GM19351 (cell line): ENCODE measurements around the gene JAM3.
"Not testable (repeated sequence)": the region's sequence is repeated elsewhere in the genome, so short reads cannot be mapped to it uniquely, and the experiment has no call there.

Experiments used
- ATAC-seq: cut with Tn5 transposase; IDR thresholded peaks from one replicate; pipeline ENCODE4 v1.9.1; 2021; ENCODE audit warnings: mild to moderate bottlenecking, moderate library complexity; ENCODE audit not compliant: unreplicated experiment

The JAM3 gene

GRCh38 chr11:134060316-134060715 lies 8.6 kb upstream of the JAM3 start:
- ATAC-seq = no peak

- no peak for ATAC-seq
Observed at GRCh38 chr11:134062265-134063123, 6.4 kb upstream of the JAM3 start.

- ATAC-seq = no peak
Observed at GRCh38 chr11:134063124-134063495, 5.8 kb upstream of the JAM3 start.

- no peak for ATAC-seq
Observed at GRCh38 chr11:134063991-134064747, 4.7 kb upstream of the JAM3 start.

GRCh38 chr11:134065381-134065780 lies 3.5 kb upstream of the JAM3 start:
- no peak for ATAC-seq

GRCh38 chr11:134066943-134067885 lies 1.7 kb upstream of the JAM3 start:
- ATAC-seq = no peak

GRCh38 chr11:134069426-134070341 lies 812 bp downstream of the JAM3 start:
- ATAC-seq = no peak

- no peak for ATAC-seq
Observed at GRCh38 chr11:134070342-134070845, 1.5 kb downstream of the JAM3 start.

GRCh38 chr11:134071306-134071705 lies 2.4 kb downstream of the JAM3 start:
- no peak for ATAC-seq

- ATAC-seq = no peak
Observed at GRCh38 chr11:134071766-134072402, 3.0 kb downstream of the JAM3 start.

GRCh38 chr11:134072844-134073243 lies 4.0 kb downstream of the JAM3 start:
- ATAC-seq = peak; percentile 51

GRCh38 chr11:134074346-134074745 lies 5.5 kb downstream of the JAM3 start:
- no peak for ATAC-seq

GRCh38 chr11:134074766-134075165 lies 5.9 kb downstream of the JAM3 start:
- no peak for ATAC-seq

- no peak for ATAC-seq
Observed at GRCh38 chr11:134079317-134079716, 10.4 kb downstream of the JAM3 start.

- ATAC-seq = not testable (repeated sequence)
Observed at GRCh38 chr11:134081258-134081657, 12.4 kb downstream of the JAM3 start.

- no peak for ATAC-seq
Observed at GRCh38 chr11:134082990-134083389, 14.1 kb downstream of the JAM3 start.

- no peak for ATAC-seq
Observed at GRCh38 chr11:134086376-134086775, 17.5 kb downstream of the JAM3 start.

GRCh38 chr11:134092006-134092405 lies 23.1 kb downstream of the JAM3 start:
- ATAC-seq = not testable (repeated sequence)

GRCh38 chr11:134097166-134097565 lies 28.3 kb downstream of the JAM3 start:
- no peak for ATAC-seq
